Left colon (tissue), 2 donors: ENCODE data around the gene GATA5. TPM values are rescaled to one million over a fixed set of nuclear protein-coding genes. Genes with fewer than 3 reads are reported as not detected.

Experiments used
- total RNA-seq, 2 donors: library from RNA; stranded (reverse); fragmentation: NEBNext Ultra II Directional; extraction: Animal tissue kit (Norgen Biotek cat#: 25700); gene quantifications; one replicate each; pipeline ENCODE4 v1.2.1, GENCODE V29; 2021
- donor health status: DM: no; HTN: no; CAD: no.
- donor health status: DM: yes; HTN: yes; CAD: no.

GATA5 gene
- total RNA-seq, 2 donors from 2014 or later: not detected

Other genes starting within 250 kb of the GATA5 start
- 10 to 100 TPM; 91.6 to 99.5 TPM for gene OSBPL2, start 237.5 kb downstream of the GATA5 start, total RNA-seq
- gene ADRM1, start 173.0 kb downstream of the GATA5 start, total RNA-seq: 10 to 100 TPM; 67.2 to 73.1 TPM
- gene LAMA5, start 108.7 kb downstream of the GATA5 start, total RNA-seq: 10 to 100 TPM; 18.2 to 45.8 TPM
- 1,000 to 10,000 TPM; 1,150 to 1,291 TPM for gene RPS21, start 88.9 kb downstream of the GATA5 start, total RNA-seq
- 1 to 10 TPM; 7.8 to 9.5 TPM for gene CABLES2, start 68.7 kb downstream of the GATA5 start, total RNA-seq
- gene RBBP8NL, start 48.5 kb downstream of the GATA5 start, total RNA-seq: 1 to 10 TPM; 4.8 to 6.7 TPM
- gene SLCO4A1, start 166.5 kb upstream of the GATA5 start, total RNA-seq: 10 to 100 TPM; 15.0 to 22.2 TPM
- 1 to 10 TPM in 1 of 2 donors, not detected in 1; 2.3 TPM for gene NTSR1, start 232.8 kb upstream of the GATA5 start, total RNA-seq